T-helper 17 cell (primary cell): ENCODE data around the gene DMBX1. TPM values are rescaled to one million over a fixed set of nuclear protein-coding genes. Genes with fewer than 3 reads are reported as not detected.

Experiments
- ATAC-seq: fragments of 150-1000 bp; cut with Tn5 transposase; 2 replicates; pipeline ENCODE4 v1.10.0; 2021; ENCODE audit warnings: mild to moderate bottlenecking, moderate library complexity
- DNase-seq, 3 donors: peaks; one replicate each; pipeline versions ENCODE4 v3.0.0 to v3.0.0-alpha.2; 2020 to 2021
- H3K9me3 ChIP-seq: one replicate; pipeline ENCODE4 v1.7.0; 2013; ENCODE audit warnings: low read length, mild to moderate bottlenecking; ENCODE audit not compliant: control insufficient read depth, poor library complexity, severe bottlenecking
- H3K27ac Mint-ChIP-seq: one replicate; pipeline ENCODE4 v1.8.0; 2022; ENCODE audit warnings: mild to moderate bottlenecking, moderate library complexity, mixed read lengths
- H3K27me3 Mint-ChIP-seq: one replicate; pipeline ENCODE4 v1.8.0; 2022; ENCODE audit warnings: mixed read lengths
- H3K36me3 Mint-ChIP-seq: one replicate; pipeline ENCODE4 v1.8.0; 2022; ENCODE audit warnings: low read depth, mixed read lengths
- H3K4me1 Mint-ChIP-seq: one replicate; pipeline ENCODE4 v1.8.0; 2022; ENCODE audit warnings: mild to moderate bottlenecking, mixed read lengths
- H3K4me3 Mint-ChIP-seq: one replicate; pipeline ENCODE4 v1.8.0; 2022; ENCODE audit warnings: mild to moderate bottlenecking, moderate library complexity, mixed read lengths
- total RNA-seq, 4 donors: library from RNA in 2 of 4; stranded (reverse) in 2 of 4; gene quantifications; one replicate each; pipeline ENCODE4 v1.2.3 and lab custom pipeline; 2022 to 2026

The DMBX1 gene
- not detected for total RNA-seq
- total RNA-seq (lab: John Stamatoyannopoulos, UW), result 0 reads per million in 2 donors

DNA sequence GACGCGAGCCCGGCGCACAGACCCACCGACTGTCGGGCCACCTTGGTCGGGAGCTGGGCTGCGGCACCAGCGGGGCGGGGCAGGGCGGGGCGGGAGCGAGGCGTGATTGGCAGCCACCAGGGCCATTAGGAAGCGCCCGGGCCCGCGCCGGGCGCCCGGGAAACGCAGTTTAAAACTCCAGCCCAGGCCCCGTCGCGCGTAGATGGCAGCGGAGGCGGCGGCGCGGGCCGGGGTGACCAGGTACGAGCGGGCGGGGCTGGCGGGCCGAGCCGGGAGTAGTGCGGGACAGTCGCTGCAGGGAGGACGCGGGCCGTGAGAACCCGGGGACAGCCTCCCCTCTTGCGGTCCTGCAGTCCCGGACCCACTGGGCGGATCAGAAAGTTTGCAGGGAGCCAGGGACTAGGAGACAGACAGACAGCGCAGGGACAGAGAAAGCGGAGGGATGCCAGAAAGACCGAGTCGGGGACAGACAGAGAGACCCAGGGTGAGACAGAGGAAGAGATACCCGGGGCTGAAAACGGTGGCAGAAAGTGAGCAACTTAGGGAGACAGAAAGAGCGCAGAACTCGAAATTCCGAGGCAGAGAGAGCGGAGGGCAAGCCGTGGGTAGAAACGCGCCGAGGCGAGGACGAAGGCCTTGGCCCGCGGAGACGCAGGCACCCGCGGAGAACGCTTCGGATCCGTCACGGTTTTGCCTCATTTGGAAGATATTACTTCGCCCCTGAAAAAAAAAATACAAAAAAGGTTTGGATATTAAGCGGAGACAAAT lies at the start of gene DMBX1:
Gene DMBX1, plus strand, starts transcription at position 199 of the 768 bp plus-strand sequence. CDS start 17,175 bp downstream, outside the sequence.
- Mint-ChIP-seq H3K27ac (no peak within 1 kb of the TSS), H3K4me1 (peaks cover 23% of the 10 kb centered on the region), H3K27me3 (peaks cover 88% of the 10 kb centered on the region), H3K4me3 (peak within 1 kb of the TSS; percentile 91), H3K36me3 (peaks cover 12% of the 10 kb centered on the region)
- ATAC-seq (peak; percentile 60), DNase-seq (no peak)
- H3K9me3 ChIP-seq, result no peaks in the 10 kb centered on the region

DNA sequence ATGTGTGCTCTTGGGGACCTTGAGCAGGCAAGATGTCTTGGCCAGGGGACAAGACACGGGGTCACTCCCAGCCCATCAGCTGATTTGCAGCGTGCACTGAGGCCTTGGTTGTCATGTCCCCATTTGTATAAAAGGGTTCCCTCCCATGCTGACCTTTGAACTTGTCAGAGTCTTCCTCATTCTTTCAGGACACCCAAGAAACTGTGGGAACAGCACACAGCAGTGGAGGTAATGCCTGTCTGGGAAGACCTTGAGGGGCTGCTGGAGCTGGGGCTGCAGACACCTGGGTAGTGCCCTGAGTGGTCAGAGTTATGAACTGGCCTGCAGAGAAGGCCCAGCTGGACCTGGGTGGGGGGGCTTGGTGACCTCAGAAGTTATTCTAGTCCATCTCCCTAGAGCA lies 49.2 kb upstream of the DMBX1 start:
- peaks cover 4% of the 10 kb centered on the region for H3K36me3 Mint-ChIP-seq
- no peak overlapping the region for H3K27ac Mint-ChIP-seq
- H3K27me3 Mint-ChIP-seq, result peaks cover 15% of the 10 kb centered on the region
- no peak for ATAC-seq
- peaks cover 16% of the 10 kb centered on the region for H3K4me1 Mint-ChIP-seq
- DNase-seq, result no peak
- no peaks in the 10 kb centered on the region for H3K9me3 ChIP-seq
- H3K4me3 Mint-ChIP-seq, result no peak overlapping the region

DNA sequence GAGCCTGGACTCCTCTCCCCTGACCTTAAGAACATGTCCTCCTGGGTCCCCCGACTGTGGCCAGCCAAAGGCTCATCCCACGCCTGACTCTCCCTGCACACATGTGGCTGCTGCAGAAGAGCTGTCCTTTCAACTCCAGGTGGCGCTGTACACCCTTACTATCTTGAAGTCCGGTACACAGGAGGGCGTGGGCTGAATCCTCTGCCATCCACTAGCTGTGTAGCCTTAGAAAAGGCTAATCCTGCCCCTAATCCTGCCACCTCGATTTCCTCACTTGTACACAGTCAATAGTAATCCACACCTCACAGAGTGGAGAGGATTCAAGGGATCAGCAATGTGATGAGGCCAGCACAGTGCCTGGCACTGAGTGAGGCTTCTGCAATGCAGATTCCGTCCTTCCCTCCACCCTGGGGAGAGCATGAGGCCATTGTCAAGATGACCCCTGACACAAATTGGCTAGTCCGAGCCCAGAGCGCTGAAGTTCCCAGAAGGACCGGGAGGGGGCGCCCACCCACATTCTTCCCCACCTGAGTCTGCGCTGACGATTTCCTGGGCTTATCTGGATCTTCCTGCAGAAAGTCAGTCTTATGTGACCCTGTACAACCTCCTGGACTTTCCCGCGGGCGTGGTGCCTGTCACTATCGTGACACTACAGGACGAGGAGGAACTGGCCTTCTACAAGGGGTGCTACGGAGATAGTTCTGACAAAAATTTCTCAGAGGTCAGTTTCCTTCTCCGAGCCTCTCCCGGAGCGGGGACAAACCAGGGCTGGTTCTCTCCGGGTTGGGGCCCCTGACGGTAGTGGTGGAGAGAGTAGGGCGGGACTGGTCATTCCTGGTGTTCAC lies 47.1 kb upstream of the DMBX1 start:
- Mint-ChIP-seq H3K36me3 (peaks cover 4% of the 10 kb centered on the region), H3K4me1 (peaks cover 22% of the 10 kb centered on the region), H3K4me3 (peak overlapping the region; percentile 80), H3K27ac (no peak overlapping the region), H3K27me3 (peaks cover 26% of the 10 kb centered on the region)
- no peaks in the 10 kb centered on the region for H3K9me3 ChIP-seq
- ATAC-seq, result peak; percentile 77
- DNase-seq, result peak; percentile 39 to 49 (median 44)

DNA sequence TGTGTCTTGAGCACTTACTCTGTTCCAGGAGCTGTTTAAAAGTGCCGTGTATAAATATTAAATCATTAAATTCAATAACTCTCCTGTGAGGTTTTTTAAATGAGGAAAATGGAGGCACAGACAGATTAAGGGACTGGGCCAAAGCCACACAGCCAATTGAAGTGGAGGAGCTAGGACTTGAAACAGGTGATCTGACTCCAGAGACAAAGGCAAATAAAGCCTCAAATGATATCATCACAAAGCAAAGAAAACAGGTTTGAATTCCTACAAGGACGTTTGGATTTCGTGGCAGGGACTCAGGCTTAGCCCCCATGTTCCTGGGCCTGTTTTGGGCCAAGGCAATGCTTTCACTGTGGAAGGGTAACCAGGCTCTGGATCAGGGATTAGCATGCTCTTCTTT lies 45.2 kb upstream of the DMBX1 start:
- H3K27me3 Mint-ChIP-seq, result peaks cover 36% of the 10 kb centered on the region
- no peaks in the 10 kb centered on the region for H3K9me3 ChIP-seq
- no peak overlapping the region for H3K27ac Mint-ChIP-seq
- no peak for DNase-seq
- ATAC-seq, result no peak
- H3K4me1 Mint-ChIP-seq, result peaks cover 23% of the 10 kb centered on the region
- no peak overlapping the region for H3K4me3 Mint-ChIP-seq
- peaks cover 4% of the 10 kb centered on the region for H3K36me3 Mint-ChIP-seq

DNA sequence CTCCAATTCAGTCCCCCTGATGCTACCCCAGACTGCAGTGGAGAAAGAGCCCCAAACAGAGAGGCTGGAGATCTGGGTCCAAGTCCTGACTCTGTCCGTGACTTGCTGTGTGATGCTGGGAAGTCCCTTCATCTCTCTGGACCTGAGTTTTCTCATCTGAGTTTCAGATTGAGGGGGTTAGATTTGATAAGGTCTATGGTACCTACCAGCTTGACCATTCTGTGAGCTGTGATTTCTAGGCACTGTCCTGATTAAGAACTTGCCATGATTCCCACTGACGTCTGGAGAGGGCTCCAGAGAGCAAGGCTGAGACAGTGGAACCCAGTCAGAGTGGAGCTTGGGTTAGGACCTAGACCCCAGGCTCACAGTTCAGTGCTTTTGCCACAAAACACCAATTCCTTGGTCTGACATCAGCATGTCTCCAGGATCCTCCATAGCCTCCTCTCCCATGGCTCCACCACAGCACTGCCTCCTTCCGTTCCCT lies 43.8 kb upstream of the DMBX1 start:
- no peaks in the 10 kb centered on the region for H3K9me3 ChIP-seq
- Mint-ChIP-seq H3K36me3 (peaks cover 4% of the 10 kb centered on the region), H3K4me1 (peaks cover 23% of the 10 kb centered on the region), H3K27ac (peak overlapping the region; percentile 76), H3K4me3 (no peak overlapping the region), H3K27me3 (peaks cover 41% of the 10 kb centered on the region)
- no peak for DNase-seq
- no peak for ATAC-seq

DNA sequence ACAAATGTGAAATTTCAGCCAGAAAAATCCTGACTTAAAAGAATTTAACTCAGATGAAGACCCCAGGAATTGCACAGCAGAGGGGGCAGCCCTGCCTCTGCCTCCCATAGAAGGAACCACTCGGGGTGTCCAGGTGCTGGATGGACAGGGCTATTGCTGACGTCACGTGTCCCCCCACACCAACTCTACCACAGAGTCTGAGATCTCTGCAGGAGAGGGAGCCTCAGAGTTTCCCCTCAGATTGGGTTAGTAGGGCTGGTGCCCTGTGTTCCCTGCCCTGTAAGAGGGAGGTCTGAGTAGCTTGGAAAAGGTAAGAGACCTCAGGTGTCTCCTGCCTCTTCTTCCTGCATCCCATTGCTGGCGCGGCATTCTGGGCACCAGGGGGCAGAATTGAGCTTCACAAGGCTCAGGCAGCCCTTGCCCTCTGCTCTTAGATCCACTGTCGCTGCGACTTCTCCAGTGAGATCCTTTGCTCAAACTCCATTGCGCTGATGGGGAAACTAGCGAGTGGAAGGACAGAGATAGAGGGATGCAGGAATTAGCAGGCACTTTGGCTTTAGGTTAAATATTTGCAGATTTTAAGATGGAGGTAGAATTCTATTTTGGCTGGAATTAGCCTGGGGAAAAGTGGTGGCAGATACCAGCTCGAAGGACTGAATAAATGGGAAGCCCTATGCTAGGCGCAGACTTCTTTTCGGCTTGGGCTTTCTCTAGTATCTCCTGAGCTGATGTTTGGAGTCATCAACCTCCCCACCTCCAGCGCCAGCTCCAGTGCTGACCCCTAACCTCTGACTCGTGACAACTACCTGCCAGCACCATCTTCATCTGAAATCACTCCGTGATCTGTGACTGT lies 42.8 kb upstream of the DMBX1 start:
- peak; percentile 48 to 77 (median 50) for DNase-seq
- Mint-ChIP-seq H3K36me3 (peaks cover 4% of the 10 kb centered on the region), H3K4me1 (peaks cover 23% of the 10 kb centered on the region), H3K27me3 (peaks cover 52% of the 10 kb centered on the region), H3K27ac (peak overlapping the region; percentile 76), H3K4me3 (peak overlapping the region; percentile 74)
- ATAC-seq, result peak; percentile 64
- H3K9me3 ChIP-seq, result no peaks in the 10 kb centered on the region

DNA sequence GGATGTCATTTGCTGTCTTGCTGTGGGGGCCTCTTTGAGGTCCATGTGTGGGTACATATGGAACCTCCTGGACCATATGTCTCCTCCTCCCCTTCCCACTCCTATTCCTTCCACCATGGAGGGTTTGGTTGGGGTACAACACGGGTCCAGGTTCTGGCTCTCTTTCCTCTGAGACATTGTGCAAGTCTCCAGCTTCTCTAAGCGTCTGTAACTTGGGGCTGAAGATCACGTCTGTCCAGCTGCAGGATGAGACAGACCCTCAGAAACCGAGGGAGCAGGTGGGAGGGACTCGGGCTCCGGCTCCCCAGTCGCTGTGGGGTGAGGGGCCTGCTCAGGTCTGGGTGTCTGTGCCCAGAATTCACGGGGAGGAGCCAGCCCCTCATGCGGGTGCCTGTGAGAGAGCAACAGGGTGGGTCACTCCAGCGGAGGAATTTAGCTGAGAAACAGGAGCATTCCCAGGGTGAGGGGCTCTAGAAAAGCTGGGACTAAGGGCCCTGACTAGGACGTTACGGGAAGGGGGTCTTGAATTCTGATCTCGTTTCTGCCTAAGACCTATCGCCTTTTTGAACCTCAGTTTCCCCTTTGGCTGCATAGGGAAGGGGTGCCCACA lies 42.0 kb upstream of the DMBX1 start:
- H3K27me3 Mint-ChIP-seq, result peaks cover 56% of the 10 kb centered on the region
- no peak for DNase-seq
- H3K27ac Mint-ChIP-seq, result no peak overlapping the region
- H3K36me3 Mint-ChIP-seq, result peaks cover 4% of the 10 kb centered on the region
- H3K4me1 Mint-ChIP-seq, result peaks cover 17% of the 10 kb centered on the region
- H3K4me3 Mint-ChIP-seq, result peak overlapping the region; percentile 74
- no peaks in the 10 kb centered on the region for H3K9me3 ChIP-seq
- ATAC-seq, result no peak

DNA sequence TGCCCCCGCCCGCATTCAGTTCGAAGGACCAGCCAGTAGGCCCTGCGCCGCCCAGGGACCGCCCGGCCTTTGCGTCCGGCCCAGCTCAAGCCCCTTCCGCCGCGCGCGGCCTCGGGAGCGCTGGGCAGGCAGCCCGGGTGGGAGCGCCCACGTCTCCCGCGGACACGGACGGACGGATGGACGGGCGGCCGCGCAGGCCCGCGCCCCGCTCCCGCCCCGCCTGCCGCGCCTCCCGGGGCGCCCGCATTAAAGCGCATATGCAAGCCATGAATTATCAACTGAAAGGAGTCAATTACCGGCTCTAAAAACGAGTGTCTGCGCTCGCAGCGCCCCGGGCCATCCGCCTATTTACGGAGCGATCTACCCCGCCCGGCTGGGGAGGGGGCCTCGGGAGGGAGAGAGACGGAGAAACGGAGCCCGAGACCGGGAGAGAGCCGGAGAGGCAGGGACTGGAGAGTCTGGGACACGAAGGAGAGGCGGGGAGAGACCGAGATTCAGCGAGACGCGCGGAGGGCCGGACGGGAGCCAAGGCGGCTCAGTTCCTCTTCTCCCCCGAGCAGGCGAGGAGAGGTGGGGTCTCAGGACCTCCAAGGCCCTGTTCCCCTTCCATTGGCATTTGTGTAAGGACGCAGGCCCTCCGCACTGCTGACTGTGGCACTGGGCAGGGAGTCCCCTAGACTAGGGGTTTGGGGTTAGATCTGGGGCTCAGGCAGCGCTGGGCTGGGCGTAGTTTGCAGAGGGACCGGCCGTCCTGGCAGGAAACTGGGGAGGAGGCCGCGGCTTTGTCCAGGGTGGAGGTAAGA lies 41.3 kb upstream of the DMBX1 start:
- peaks cover 17% of the 10 kb centered on the region for H3K4me1 Mint-ChIP-seq
- H3K4me3 Mint-ChIP-seq, result peak overlapping the region; percentile 86
- ATAC-seq (no peak), DNase-seq (no peak)
- H3K27ac Mint-ChIP-seq, result peak overlapping the region; percentile 43
- peaks cover 6% of the 10 kb centered on the region for H3K36me3 Mint-ChIP-seq
- peaks cover 63% of the 10 kb centered on the region for H3K27me3 Mint-ChIP-seq
- no peaks in the 10 kb centered on the region for H3K9me3 ChIP-seq

DNA sequence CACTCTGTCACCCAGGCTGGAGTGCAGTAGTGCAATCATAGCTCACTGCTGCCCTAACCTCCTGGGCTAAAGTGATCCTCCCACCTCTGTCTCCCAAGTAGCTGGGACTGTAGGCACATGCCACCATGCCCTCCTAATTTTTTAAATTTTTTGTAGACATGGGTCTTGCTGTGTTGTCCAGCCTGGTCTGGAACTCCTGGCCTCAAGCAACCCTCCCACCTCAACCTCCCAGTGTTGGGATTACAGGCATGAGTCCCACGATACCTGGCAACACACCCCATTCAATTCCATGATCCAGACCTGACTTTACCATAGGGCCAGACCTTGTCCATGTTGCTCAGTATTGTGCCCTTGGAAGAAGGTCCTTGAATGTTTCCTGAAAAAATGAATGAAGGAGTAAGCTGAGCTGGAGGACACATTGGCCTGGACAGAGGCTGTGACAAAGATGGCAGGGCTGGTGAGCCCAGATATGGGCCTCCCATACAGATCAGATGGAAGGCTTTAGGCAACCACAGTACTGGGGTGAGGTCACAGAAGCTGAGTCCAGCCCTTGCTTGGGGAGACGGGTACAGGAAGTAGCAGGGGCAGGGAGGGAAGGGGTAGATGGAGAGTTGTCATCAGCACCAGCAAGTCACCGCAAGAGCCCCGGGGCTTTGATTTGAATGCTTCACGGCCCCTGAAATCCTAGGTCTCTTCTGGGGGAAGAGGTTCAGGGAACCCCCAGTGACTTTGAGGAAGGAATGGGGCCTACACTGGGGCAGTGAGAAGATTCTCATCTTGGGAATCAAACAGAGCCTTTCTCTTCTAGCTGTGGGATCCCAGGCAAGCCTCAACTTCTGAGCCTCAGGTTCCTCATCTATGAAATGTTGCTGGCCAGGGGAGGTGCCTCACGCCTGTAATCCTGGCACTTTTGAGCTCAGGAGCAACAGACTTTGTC lies 40.1 kb upstream of the DMBX1 start:
- no peaks in the 10 kb centered on the region for H3K9me3 ChIP-seq
- ATAC-seq (no peak), DNase-seq (no peak)
- Mint-ChIP-seq H3K27me3 (peaks cover 73% of the 10 kb centered on the region), H3K4me3 (peak overlapping the region; percentile 21), H3K4me1 (peaks cover 18% of the 10 kb centered on the region), H3K36me3 (peaks cover 7% of the 10 kb centered on the region), H3K27ac (peak overlapping the region; percentile 43)

DNA sequence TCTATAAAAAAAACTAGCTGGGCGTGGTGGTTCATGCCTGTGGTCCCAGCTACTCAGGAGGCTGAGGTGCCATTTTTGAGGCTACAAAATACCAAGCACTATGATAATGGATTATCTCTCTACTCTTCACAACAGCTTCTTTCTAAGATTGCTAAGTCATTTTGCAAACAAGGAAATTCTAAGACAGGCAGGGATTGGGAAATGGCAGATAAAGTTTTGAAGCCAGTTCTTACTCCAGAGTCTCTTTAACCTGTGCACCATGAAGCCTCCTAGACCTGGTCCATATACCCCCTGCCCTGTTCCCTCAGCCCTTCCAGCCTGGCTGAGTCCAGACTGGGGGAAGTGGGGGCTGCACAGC lies 39.5 kb upstream of the DMBX1 start:
- DNase-seq (no peak), ATAC-seq (no peak)
- H3K4me1 Mint-ChIP-seq, result peaks cover 21% of the 10 kb centered on the region
- no peaks in the 10 kb centered on the region for H3K9me3 ChIP-seq
- no peak overlapping the region for H3K27ac Mint-ChIP-seq
- no peak overlapping the region for H3K4me3 Mint-ChIP-seq
- H3K36me3 Mint-ChIP-seq, result peaks cover 10% of the 10 kb centered on the region
- peaks cover 79% of the 10 kb centered on the region for H3K27me3 Mint-ChIP-seq
